DOHH2 (cell line): Measurements from ENCODE around the gene CASZ1.

Source experiments
- H3F3A ChIP-seq: fragments of 200-600 bp; sonication (generic), shearing (Covaris generic); 2 replicates; pipeline ENCODE4 v1.6.0; 2016; ENCODE audit warnings: antibody characterized with exemption, mild to moderate bottlenecking; ENCODE audit not compliant: control insufficient read depth, insufficient read depth
- H3K27ac ChIP-seq: fragments of 200-600 bp; sonication (generic); 2 replicates; pipeline ENCODE4 v1.5.1; 2014; ENCODE audit warnings: low read depth, mild to moderate bottlenecking, low read length, moderate library complexity
- H3K27me3 ChIP-seq: fragments of 200-600 bp; sonication (generic); 2 replicates; pipeline ENCODE4 v1.6.1; 2014; ENCODE audit warnings: mild to moderate bottlenecking, low read length, mixed read lengths; ENCODE audit not compliant: control insufficient read depth
- H3K36me3 ChIP-seq: fragments of 200-600 bp; sonication (generic); 2 replicates; pipeline ENCODE4 v1.6.1; 2014; ENCODE audit warnings: mild to moderate bottlenecking, low read length, moderate library complexity, mixed read lengths; ENCODE audit not compliant: control insufficient read depth
- H3K4me1 ChIP-seq: fragments of 200-600 bp; sonication (generic); 2 replicates; pipeline ENCODE4 v1.6.1; 2014; ENCODE audit warnings: mild to moderate bottlenecking, low read length, mixed read lengths; ENCODE audit not compliant: control insufficient read depth
- H3K4me2 ChIP-seq: fragments of 200-600 bp; sonication (generic); 2 replicates; pipeline ENCODE4 v1.6.0; 2014; ENCODE audit warnings: mild to moderate bottlenecking, low read length, moderate library complexity
- H3K4me3 ChIP-seq: fragments of 200-600 bp; sonication (generic); 2 replicates; pipeline ENCODE4 v1.5.1; 2014; ENCODE audit warnings: mild to moderate bottlenecking, low read length, mixed read lengths
- H3K79me2 ChIP-seq: fragments of 200-600 bp; sonication (generic); 2 replicates; pipeline ENCODE4 v1.6.1; 2014; ENCODE audit warnings: mild to moderate bottlenecking, low read length, mixed read lengths; ENCODE audit not compliant: control insufficient read depth
- H3K9me2 ChIP-seq: fragments of 200-600 bp; sonication (generic); replicated peaks from 2 replicates; pipeline ENCODE4 v1.6.1; 2014; ENCODE audit warnings: mild to moderate bottlenecking, low read length, mixed read lengths; ENCODE audit not compliant: control insufficient read depth
- H3K9me3 ChIP-seq: fragments of 200-600 bp; sonication (generic); 2 replicates; pipeline ENCODE4 v1.6.1; 2014; ENCODE audit warnings: antibody characterized with exemption, low read length, mixed read lengths; ENCODE audit not compliant: control insufficient read depth, insufficient read depth
- H4K20me1 ChIP-seq: fragments of 200-600 bp; sonication (generic); 2 replicates; pipeline ENCODE4 v1.6.0; 2014; ENCODE audit warnings: low read depth, mild to moderate bottlenecking, antibody characterized with exemption, low read length, moderate library complexity; ENCODE audit not compliant: control insufficient read depth, insufficient read depth
- CTCF ChIP-seq: fragments of 200-600 bp; sonication (generic); IDR thresholded peaks from one replicate; pipeline ENCODE4 v1.5.1; 2014; ENCODE audit warnings: antibody characterized with exemption, mild to moderate bottlenecking, low read depth, low read length; ENCODE audit not compliant: poor library complexity, severe bottlenecking
- EZH2phosphoT487 ChIP-seq: fragments of 200-600 bp; sonication (generic); IDR thresholded peaks from 2 replicates; pipeline ENCODE4 v1.6.1; 2017; ENCODE audit warnings: borderline replicate concordance, mild to moderate bottlenecking, antibody characterized with exemption, low read length, moderate library complexity, mixed read lengths

CASZ1 gene

GRCh38 chr1:10727751-10728232 lies 68.7 kb downstream of the CASZ1 start:
- no peaks in the 10 kb centered on the region for H3K27me3 ChIP-seq
- no peak overlapping the region for H3K27ac ChIP-seq
- TF ChIP-seq CTCF (no peak), EZH2phosphoT487 (no peak)

GRCh38 chr1:10726355-10726754 lies 70.1 kb downstream of the CASZ1 start:
- Histone ChIP-seq H4K20me1 (no peaks in the 10 kb centered on the region), H3K4me2 (no peak overlapping the region), H3K36me3 (no peaks in the 10 kb centered on the region), H3K27me3 (no peaks in the 10 kb centered on the region), H3K79me2 (no peaks in the 10 kb centered on the region), H3K9me2 (no peaks in the 10 kb centered on the region), H3K4me1 (no peaks in the 10 kb centered on the region), H3K9me3 (no peaks in the 10 kb centered on the region), H3K4me3 (no peak overlapping the region), H3K27ac (no peak overlapping the region), H3F3A (no peaks in the 10 kb centered on the region)
- TF ChIP-seq EZH2phosphoT487 (no peak), CTCF (no peak)

More at GRCh38 chr1:10727751-10728232, 68.7 kb downstream of the CASZ1 start:
- Histone ChIP-seq H3K4me3 (no peak overlapping the region), H3K4me1 (no peaks in the 10 kb centered on the region), H3K9me3 (no peaks in the 10 kb centered on the region), H3K9me2 (no peaks in the 10 kb centered on the region), H3K79me2 (no peaks in the 10 kb centered on the region), H3F3A (no peaks in the 10 kb centered on the region), H3K4me2 (no peak overlapping the region), H3K36me3 (no peaks in the 10 kb centered on the region), H4K20me1 (no peaks in the 10 kb centered on the region)

DNA sequence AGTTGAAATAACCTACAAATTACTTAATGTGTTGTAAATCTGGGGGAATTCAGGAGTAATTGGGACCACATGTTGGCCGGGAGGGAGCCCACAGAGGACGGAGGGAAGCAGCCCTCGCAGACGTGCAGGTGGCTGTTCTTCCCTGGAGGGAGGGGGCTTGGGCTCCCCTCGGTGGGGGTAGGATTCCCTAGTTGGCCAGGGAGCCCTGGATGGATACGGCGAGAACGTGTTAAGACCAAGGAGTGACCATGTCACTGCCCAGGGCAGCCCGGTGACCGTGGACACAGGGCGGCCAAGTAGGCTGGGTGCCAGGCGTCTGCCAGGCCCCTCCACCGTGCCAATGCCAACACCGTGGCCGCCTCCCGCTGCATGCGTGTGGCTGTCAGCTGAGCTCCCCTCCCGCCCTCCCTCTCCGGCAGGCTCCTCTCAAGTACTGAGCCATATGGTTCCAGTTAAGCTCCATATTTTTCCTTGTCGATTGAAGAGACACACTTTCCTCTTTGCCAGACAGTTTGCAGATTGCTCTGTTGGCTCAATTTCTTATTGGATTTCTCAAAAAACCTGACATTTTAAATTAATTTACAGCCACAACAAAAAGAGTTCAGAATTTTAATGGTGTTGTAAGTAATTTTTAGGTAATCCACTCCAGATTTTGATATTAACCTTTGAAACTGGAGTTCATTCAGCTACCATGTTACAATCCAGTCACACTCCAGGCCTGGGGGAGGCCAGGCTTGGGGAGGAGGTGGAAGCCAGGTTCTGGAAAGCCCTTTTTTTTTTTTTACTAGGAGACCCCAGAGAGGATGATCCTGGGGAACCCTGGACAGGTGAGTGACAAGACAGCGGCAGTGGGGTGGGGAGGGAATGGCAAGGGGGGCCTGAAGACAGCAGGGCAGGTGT lies 71.2 kb downstream of the CASZ1 start:
- Histone ChIP-seq H3K36me3 (no peaks in the 10 kb centered on the region), H3K27me3 (no peaks in the 10 kb centered on the region), H3K27ac (no peak overlapping the region), H4K20me1 (no peaks in the 10 kb centered on the region), H3K4me2 (no peak overlapping the region), H3K4me1 (no peaks in the 10 kb centered on the region), H3K79me2 (no peaks in the 10 kb centered on the region), H3K9me3 (no peaks in the 10 kb centered on the region), H3F3A (no peaks in the 10 kb centered on the region), H3K4me3 (no peak overlapping the region), H3K9me2 (no peaks in the 10 kb centered on the region)
- TF ChIP-seq EZH2phosphoT487 (no peak), CTCF (no peak)
